Upper lobe of left lung (tissue), 4 donors: ENCODE measurements around the gene TMEM238.

Source experiments
- CTCF ChIP-seq, 6 experiments: fragments of 450-650 bp in 4 of 6; fragments of 200-600 bp in 2 of 6; sonication (generic) in 2 of 6; IDR thresholded peaks; one replicate each; pipeline ENCODE4 v1.5.1; 2016 to 2019; ENCODE audit warnings: antibody characterized with exemption in 6 of 6
- EP300 ChIP-seq, 4 donors: sonication (generic); formaldehyde crosslinking; IDR thresholded peaks; one replicate each; pipeline ENCODE4 v1.5.1; 2017; ENCODE audit warnings: antibody characterized with exemption in 4 of 4, control low read depth in 2 of 4

- TF ChIP-seq CTCF (IDR thresholded peaks at IDR 0.05), result no peak
- no peak for TF ChIP-seq EP300 (IDR thresholded peaks at IDR 0.05)
Observed at GRCh38 chr19:55353356-55353802, 30.7 kb downstream of the TMEM238 start.
